K562 (cell line): ENCODE measurements around the gene TUT1. TPM values are rescaled to one million over a fixed set of nuclear protein-coding genes. Genes with fewer than 3 reads are reported as not detected.
A peak's percentile ranks its signal among the peaks of the same experiment; 100 is the strongest.

Source experiments
- ATAC-seq: fragments of 200-7000 bp; cut with Tn5 transposase; 3 replicates; pipeline ENCODE4 v1.9.1; 2020; ENCODE audit warnings: moderate library complexity
- BruUV-seq: library from RNA; stranded (reverse); fragments of 400-500 nt; replicated peaks from 2 replicates; lab custom pipeline; 2021; lab: Mats Ljungman, UMichigan
- CTCF ChIA-PET: fragments of 300-600 bp; formaldehyde crosslinking; extraction: SDS; loops from one replicate; lab custom pipeline; 2021; ENCODE audit warnings: low intra/inter-chr PET ratio; lab: Yijun Ruan, JAX
- POLR2A ChIA-PET: fragments of 300-600, 350-650 bp; sonication (Branson Sonifier 250); formaldehyde crosslinking; extraction: SDS; loops from one replicate; lab custom pipeline; 2021; ENCODE audit warnings: antibody characterized with exemption, inconsistent platforms; lab: Yijun Ruan, JAX
- DNase-seq, 4 experiments: peaks; one replicate each; pipeline versions ENCODE4 v3.0.0 to v3.0.0-alpha.2; 2011 to 2018; ENCODE audit warnings: low spot score in 3 of 4, mixed read lengths in 3 of 4; ENCODE audit errors: extremely low read depth in 1 of 4
- FAIRE-seq: peaks from 2 replicates; lab custom pipeline; 2011; peaks lifted over from hg19 to GRCh38; lab: Jason Lieb, UNC
- H2AFZ ChIP-seq: 2 replicates; pipeline ENCODE4 v1.6.0; 2011; ENCODE audit warnings: low read depth, low read length, control low read depth, inconsistent platforms
- H3K27ac ChIP-seq: fragments of 200-600 bp; 3 replicates; pipeline ENCODE4 v1.8.0; 2011; ENCODE audit warnings: low read depth, mild to moderate bottlenecking, control low read depth, inconsistent platforms, low read length, moderate library complexity, mixed read lengths; ENCODE audit errors: extremely low read depth
- H3K27me3 ChIP-seq, 2 experiments: fragments of 300-600 bp in 1 of 2; 2 replicates in 1 of 2; 3 replicates in 1 of 2; pipeline versions ENCODE4 v1.6.0 to v1.8.0; 2011; ENCODE audit warnings: inconsistent platforms in 2 of 2, low read length in 2 of 2, mild to moderate bottlenecking in 1 of 2, mixed read lengths in 1 of 2, moderate library complexity in 1 of 2; ENCODE audit not compliant: control insufficient read depth in 2 of 2, insufficient read depth in 2 of 2
- H3K36me3 ChIP-seq: fragments of 300-600 bp; 3 replicates; pipeline ENCODE4 v1.8.0; 2011; ENCODE audit warnings: mild to moderate bottlenecking, low read length, inconsistent platforms; ENCODE audit not compliant: control insufficient read depth, insufficient read depth
- H3K4me1 ChIP-seq, 2 experiments: fragments of 200-600 bp in 1 of 2; replicated peaks in 1 of 2; 2 replicates in 1 of 2; 3 replicates in 1 of 2; pipeline versions ENCODE4 v1.5.1 to v1.8.0; 2011; ENCODE audit warnings: inconsistent platforms in 2 of 2, low read length in 2 of 2, mild to moderate bottlenecking in 1 of 2, mixed read lengths in 1 of 2, moderate library complexity in 1 of 2; ENCODE audit not compliant: control insufficient read depth in 2 of 2, insufficient read depth in 2 of 2
- H3K4me2 ChIP-seq: 2 replicates; pipeline ENCODE4 v1.6.1; 2011; ENCODE audit warnings: low read length, control low read depth, inconsistent platforms, mixed read lengths; ENCODE audit not compliant: insufficient read depth
- H3K4me3 ChIP-seq: fragments of 200-600 bp; sonication (generic), shearing (Covaris generic); 2 replicates; pipeline ENCODE4 v1.5.1; 2016; ENCODE audit warnings: control low read depth, inconsistent platforms
- H3K79me2 ChIP-seq: fragments of 200-600 bp; 3 replicates; pipeline ENCODE4 v1.8.0; 2011; ENCODE audit warnings: low read length, inconsistent platforms; ENCODE audit not compliant: control insufficient read depth, insufficient read depth
- H3K9ac ChIP-seq, 2 experiments: 2 replicates each; pipeline versions ENCODE4 v1.6.0 to v1.6.1; 2011; ENCODE audit warnings: low read depth in 2 of 2, low read length in 2 of 2, control low read depth in 1 of 2, inconsistent platforms in 1 of 2, mild to moderate bottlenecking in 1 of 2, mixed read lengths in 1 of 2; ENCODE audit not compliant: insufficient read depth in 1 of 2
- H3K9me1 ChIP-seq: one replicate; pipeline ENCODE4 v1.6.0; 2011; ENCODE audit warnings: inconsistent platforms, mild to moderate bottlenecking, low read length, moderate library complexity; ENCODE audit not compliant: control insufficient read depth, insufficient read depth
- H3K9me3 ChIP-seq: replicated peaks from 2 replicates; pipeline ENCODE4 v1.5.1; 2011; ENCODE audit warnings: low read depth, low read length, inconsistent platforms; ENCODE audit not compliant: control insufficient read depth, insufficient read depth
- H4K20me1 ChIP-seq: replicated peaks from 2 replicates; pipeline ENCODE4 v1.6.1; 2011; ENCODE audit warnings: low read length, inconsistent platforms, mixed read lengths; ENCODE audit not compliant: control insufficient read depth, insufficient read depth
- PML ChIP-seq: IDR thresholded peaks from 2 replicates; pipeline ENCODE4 v1.6.1; 2012; ENCODE audit warnings: low read length, inconsistent platforms
- TFAP4 ChIP-seq: sonication (generic); formaldehyde crosslinking; IDR thresholded peaks from 2 replicates; pipeline ENCODE4 v1.8.0; 2022; ENCODE audit warnings: missing genetic modification reagents, mild to moderate bottlenecking, moderate library complexity, borderline replicate concordance
- ZC3H4 ChIP-seq: sonication (generic); formaldehyde crosslinking; IDR thresholded peaks from 2 replicates; pipeline ENCODE4 v1.9.0; 2021; ENCODE audit warnings: missing genetic modification reagents, borderline replicate concordance
- WGBS: fragments of 100-300 bp; shearing (Covaris generic); methylation state at CpG from one replicate; pipeline ENCODE4 v1.1.6; 2016; ENCODE audit warnings: low coverage, mixed read lengths; ENCODE audit not compliant: insufficient coverage; ENCODE audit errors: missing lambda C conversion rate; 5-methylcytosine and 5-hydroxymethylcytosine counted together
- in situ Hi-C: fragments of 300-500 bp; cut with MboI; formaldehyde crosslinking; loops from 4 replicates; pipeline ENCODE4 v1.15.0; 2018; ENCODE audit warnings: inconsistent platforms, mixed read lengths
- intact Hi-C: fragments of 100-400 bp; cut with micrococcal nuclease; formaldehyde crosslinking; loops from 2 replicates; pipeline ENCODE4 v1.14.2; 2022
- polyA plus RNA-seq, 8 experiments: library from polyadenylated mRNA; depleted of rRNA in 4 of 8; stranded (reverse) in 5 of 8; unstranded in 3 of 8; fragments of >200 nt; fragmentation: Nextera tagmentation in 2 of 8; fragmentation: Illumina TruSeq in 1 of 8; extraction: Ambion mirVana in 2 of 8; extraction: Trizol in 1 of 8; gene quantifications; 2 replicates each; pipeline versions ENCODE4 v1.2.1 to v1.2.3, GENCODE V29; 2011 to 2014; ENCODE audit warnings: inconsistent platforms in 1 of 8, missing spikeins in 1 of 8
- total RNA-seq, 7 experiments: library from RNA; depleted of rRNA in 6 of 7; stranded (reverse); fragments of >200 nt in 6 of 7; fragmentation: Illumina TruSeq in 2 of 7; extraction: Trizol in 2 of 7; gene quantifications; 2 replicates each; pipeline versions ENCODE4 v1.2.1 to v1.2.3, GENCODE V29; 2011 to 2021; ENCODE audit warnings: low replicate concordance in 1 of 7

TUT1 gene
- total and polyA plus RNA-seq, 9 of the 15 experiments (the other 6 are each of a cell fraction or from before 2014, with no cell fraction given) = 0.66 to 44.3 (median 15.7) TPM

GRCh38 chr11:62553839-62554361 is 37.4 kb downstream of the TUT1 start:
- no peaks in the 10 kb centered on the region for H3K79me2 ChIP-seq
- in situ Hi-C loops = loop anchor here (10.0 kb wide), 1 partner anchor 159 kb away; no protein-coding TSS in a partner anchor
- H3K4me1 ChIP-seq = peaks cover 68 to 70% of the 10 kb centered on the region in 2 experiments
- peak overlapping the region; percentile 79 for H3K27ac ChIP-seq
- H3K9ac ChIP-seq = peak overlapping the region; percentile 62 to 77; a peak in 2 of 4 replicates
- no peak for TF ChIP-seq PML
- TF ChIP-seq TFAP4 (CRISPR knock-in tag) = peak; percentile 39; the same call in 1 of the 2 replicates
- TF ChIP-seq ZC3H4 (CRISPR knock-in tag) = 0 out of 2 replicates have a peak, but pooled peaks have one; percentile 12
- TF ChIP-seq, all 486 proteins: peak for 2
- ATAC-seq = no peak
- Histone ChIP-seq H3K4me2 (peak overlapping the region; percentile 74), H3K9me1 (no peaks in the 10 kb centered on the region), H3K27me3 (no peaks in the 10 kb centered on the region), H3K36me3 (peaks cover 25% of the 10 kb centered on the region), H3K4me3 (no peak overlapping the region), H3K9me3 (no peaks in the 10 kb centered on the region), H4K20me1 (no peaks in the 10 kb centered on the region; the same call in 1 of the 2 replicates), H2AFZ (peak overlapping the region; percentile 94)
- no TSS peak for BruUV-seq
- POLR2A ChIA-PET = interaction anchor here (1.0 to 2.8 kb wide), 5 partner anchors 10 to 37 kb away, joined by 3 to 13 read pairs (median 5); partner anchors contain the start of genes EEF1G and TUT1
- intact Hi-C loops = no loop called here
- CTCF ChIA-PET = no interaction called here
- no peak for DNase-seq
- 84% methylated on average over 8 of the region's 8 CpGs for WGBS
- no peak for FAIRE-seq
